Measurements from ENCODE around the gene C5orf52.
"Not testable (repeated sequence)": the region's sequence is repeated elsewhere in the genome, so short reads cannot be mapped to it uniquely, and the experiment has no call there.

Gene C5orf52

DNA sequence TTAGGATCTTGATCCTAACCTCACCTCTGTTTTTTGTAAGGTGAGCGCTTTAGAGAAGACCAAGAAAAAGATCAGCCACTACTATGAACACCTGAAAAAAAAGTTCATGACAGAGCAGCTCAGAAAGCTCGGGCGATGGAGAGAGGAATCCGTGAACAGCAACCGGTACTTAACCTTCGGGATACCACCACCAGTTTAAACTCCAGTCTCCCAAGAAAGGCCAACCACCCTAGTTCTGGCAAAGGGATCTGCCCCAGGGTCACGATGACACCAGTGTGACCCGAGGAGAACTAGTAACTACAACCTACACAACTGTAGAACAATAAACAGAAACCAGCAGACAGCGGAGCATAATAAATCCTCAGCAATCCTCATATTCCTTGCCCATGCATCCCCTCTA lies 8.5 kb downstream of the C5orf52 start:
- DNase-seq: no peak

DNA sequence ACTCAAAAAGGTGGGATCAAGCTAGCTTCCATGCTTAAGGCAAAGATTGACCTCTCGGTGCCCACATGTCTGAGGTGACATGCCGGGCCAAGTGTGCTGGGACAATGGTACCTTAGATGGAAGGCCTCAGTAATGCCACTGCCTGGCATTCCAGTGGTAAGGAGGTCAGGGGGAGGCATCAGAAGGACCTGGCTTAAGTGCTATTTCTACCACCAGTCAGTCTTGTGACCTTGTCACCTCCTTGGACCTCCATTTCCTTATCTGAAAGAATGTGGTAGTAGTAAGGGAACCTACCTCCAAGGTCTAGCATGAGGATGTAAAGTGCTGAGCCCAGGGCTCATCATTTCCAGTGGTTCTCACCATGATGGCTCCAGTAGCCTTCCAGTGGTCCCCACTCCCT lies 8.9 kb downstream of the C5orf52 start:
- no peak for DNase-seq

DNA sequence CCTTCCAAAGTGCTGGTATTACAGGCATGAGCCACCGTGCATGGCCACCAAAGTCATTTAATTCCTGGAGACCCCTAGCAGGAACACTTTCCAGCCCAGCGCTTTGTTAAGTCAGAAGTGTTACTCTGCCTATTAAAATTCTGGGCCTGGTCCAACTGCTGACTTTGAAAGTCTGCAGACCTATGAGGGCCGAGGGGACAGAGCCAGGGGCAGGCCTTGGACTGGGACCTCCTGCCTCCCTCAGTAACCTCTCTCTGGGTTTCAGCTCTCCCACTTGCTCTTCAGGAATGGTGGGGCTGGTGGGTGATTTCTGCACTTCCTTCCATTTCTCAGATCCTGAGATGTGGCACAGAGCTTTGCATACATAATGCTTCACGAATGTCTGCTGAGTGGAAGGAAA lies 9.7 kb downstream of the C5orf52 start:
- DNase-seq: no peak

DNA sequence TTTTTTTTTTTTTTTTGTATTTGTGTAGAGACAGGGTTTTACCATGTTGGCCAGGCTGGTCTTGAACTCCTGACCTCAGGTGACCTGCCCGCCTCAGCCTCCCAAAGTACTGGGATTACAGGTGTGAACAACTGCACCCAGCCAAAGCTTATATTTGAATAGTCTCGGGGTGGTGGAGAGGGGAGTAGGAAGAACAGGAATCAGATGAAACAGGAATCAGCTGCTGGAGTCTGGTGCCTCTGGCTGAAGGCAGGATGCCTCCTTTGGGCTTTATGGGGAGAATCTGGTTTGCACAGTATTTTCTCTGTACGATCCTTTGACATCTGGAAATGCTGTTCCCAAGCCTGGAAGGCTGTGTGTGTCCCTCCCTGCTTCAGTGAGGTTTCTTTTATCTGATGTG lies 10.9 kb downstream of the C5orf52 start:
- DNase-seq: no peak

DNA sequence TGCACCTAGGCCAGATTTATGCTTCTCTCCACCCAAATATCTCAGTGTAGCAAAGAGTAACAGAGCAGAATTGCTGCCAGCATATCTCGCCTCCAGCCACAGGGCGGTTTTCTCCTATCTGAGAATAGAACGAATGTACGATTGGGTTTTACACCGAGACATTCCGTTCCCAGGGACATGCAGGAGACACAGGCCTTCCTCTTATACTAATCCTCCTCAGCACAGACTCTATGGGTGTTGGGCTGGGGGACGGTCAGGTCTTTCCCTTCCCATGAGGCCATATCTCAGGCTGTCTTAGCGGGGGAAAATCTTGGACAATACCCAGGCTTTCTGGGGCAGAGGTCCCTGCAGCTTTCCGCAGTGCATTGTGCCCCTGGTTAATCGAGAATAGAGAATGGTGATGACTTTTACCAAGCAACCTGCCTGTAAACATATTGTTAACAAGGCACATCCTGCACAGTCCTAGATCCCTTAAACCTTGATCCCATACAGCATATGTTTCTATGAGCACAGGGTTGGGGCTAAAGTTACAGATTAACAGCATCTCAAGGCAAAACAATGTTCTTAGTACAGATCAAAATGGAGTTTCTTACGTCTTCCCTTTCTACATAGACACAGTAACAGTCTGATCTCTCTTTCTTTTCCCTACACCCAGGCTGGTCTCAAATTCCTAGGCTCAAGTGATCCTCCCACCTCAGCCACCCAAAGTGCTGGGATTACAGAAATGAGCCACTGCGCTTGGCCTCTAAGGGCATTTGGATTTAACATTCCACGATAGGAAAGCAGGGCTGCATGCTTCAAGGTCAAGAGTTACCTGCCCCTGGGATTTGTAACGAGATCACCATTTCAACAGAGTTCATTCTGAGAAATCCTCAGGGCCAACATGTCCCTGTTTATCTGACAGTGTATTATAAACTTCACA lies 15.2 kb downstream of the C5orf52 start:
- not testable (repeated sequence) for DNase-seq

DNA sequence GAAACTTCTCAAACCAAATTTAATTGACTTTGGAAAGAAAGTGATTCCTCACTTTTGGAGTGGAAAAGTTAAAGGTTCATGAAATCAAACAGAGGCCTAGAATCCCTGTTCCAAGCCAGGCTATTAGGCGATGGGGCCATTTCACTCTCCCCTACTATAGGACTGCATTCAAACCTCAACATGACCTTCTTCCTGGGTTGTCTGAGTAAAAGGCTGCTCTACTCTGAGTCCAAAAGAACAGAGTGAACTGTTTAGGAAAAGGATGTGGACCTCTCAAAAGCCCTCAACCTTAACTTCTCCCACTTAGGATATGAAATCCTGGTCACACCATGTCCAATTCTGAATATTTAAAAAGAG lies 15.8 kb downstream of the C5orf52 start:
- DNase-seq: no peak

DNA sequence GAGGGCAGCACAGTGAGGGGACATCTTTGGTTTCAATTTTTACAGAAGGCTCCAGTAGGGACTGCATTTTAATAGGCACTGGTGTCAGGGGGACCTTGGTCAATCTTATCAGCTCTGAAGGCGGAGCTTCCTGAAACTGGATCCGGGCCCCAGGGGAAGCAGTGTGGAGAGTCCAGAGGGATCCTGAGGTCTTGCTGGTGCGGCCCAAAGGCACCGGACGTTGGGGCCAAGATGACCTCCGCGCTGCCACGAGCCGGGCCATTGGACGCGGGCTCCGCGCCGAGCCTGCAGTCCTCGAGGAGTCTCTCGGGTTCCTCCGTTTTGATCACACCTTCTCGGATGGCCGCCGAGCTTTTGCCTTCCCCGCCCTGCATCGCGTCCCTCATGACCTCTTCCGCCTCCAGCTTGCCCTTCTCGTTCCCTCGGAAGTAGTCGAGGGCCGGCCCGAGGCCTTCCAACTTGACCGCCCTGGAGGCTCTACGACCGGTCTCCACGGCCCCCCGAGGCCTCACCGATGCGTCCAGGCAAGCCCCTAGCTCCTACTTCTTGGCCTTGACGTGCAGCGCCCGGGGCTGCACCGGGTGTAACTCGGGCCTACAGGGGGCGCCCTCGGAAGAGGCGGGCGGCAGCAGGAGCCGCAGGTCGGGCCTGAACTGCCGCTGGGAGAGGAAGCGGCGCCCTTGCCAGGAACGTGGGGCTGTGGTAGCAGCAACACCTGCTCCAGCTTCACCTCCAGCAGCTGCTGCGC lies 18.8 kb downstream of the C5orf52 start:
- DNase-seq: no peak

DNA sequence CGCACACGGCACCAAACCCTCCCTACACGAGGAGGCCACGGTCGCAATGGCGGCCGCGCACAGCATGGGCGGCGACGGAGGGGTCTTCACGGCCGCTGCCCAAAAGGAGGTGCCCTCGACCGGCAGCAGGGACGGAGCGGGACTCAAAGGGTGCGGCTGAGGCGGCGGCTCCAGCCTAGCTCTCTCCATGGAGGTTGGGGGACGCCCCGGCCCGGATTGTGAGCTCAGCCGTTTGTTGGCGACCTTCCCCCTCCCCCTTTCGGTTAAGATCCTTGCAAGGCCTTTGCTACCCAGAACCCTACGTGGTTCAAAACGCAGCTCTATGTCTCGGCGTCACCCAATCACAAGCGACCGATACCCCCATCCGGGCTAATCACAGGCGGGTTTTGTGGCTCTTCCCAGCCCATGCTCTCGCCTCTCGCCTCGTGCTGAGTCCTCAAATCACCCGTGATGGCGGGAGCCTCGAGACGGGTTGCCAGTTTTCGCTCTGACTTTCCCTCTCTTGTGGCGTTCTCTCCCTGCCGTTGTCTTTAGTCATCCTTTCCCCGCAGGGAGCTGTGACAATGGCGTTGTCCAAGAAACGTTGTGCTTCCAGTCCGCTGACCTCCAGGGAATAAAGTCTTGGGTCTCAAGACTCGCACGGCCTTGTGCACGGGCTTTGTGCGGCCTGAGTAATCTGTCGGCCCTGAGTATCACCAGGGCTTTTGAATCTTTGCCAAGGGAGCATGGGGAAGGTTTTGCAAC lies 19.5 kb downstream of the C5orf52 start:
- DNase-seq: no peak

DNA sequence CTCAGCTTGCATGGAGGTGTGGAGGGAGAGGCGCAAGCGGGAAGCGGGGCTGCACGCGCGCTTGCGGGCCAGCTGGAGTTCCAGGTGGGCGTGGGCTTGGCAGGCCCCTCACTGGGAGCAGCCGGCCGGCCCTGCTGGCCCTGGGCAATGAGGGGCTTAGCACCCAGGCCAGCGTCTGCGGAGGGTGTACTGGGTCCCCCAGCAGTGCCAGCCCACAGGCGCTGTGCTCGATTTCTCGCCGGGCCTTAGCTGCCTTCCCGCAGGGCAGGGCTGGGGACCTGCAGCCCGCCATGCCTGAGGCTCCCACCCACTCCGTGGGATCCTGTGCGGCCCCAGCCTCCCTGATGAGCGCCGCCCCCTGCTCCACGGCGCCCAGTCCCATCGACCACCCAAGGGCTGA lies 22.5 kb downstream of the C5orf52 start:
- DNase-seq: not testable (repeated sequence)

DNA sequence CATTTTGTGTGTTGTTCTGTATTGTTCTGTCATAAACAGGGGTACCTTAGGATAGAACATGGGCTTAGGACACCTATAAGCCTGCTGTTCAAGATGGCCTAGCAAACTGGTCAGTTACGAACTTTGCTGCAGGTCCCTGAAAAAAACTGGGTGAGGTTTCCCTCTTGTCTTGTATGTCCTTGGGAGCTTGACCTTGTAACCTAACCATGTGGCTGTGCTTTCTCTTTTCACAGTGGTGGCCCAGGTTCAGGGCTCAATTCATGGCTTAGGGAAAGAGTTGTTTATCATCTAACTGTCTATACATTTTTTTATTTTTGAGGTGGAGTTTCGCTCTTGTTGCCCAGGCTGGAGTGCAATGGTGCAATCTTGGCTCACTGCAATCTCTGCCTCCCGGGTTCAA lies 24.8 kb downstream of the C5orf52 start:
- DNase-seq: not testable (repeated sequence)

DNA sequence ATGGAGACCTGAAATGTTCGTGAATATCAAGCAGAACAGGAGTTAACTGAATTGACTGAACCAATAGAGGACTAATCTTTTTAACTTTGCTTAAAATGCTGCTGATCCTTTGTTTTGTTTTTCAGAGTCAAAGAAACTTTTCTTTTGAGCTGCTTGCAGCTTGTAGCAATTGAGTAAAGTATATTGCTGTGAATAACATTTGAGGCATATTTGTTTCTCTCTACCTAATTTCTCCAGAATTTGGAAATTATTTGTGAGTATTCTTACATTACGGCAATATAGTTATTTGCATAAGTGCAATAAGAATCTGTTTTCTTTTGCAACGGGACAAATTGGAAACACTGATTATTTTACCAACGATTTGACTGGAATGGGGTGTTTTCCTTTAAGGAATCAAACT lies 27.3 kb downstream of the C5orf52 start:
- not testable (repeated sequence) for DNase-seq

DNA sequence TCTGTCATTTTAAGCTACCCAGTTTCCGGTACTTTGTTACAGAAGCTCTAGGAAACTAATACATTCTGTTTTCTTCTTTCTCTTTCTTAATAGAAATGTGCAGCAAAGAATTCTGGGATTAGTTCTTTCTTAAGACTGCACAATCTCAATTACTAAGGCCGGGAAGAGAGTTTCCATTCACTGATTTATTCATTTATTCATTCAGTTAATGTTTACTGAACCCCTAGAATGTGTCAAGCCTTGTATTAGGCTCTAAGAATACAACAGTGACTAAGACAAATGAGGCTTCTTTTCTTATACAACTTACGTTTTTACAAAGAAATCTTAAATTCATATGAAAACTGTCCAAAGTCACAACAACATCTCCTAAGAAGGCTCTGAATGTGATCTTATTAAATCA lies 32.4 kb downstream of the C5orf52 start:
- DNase-seq: no peak

DNA sequence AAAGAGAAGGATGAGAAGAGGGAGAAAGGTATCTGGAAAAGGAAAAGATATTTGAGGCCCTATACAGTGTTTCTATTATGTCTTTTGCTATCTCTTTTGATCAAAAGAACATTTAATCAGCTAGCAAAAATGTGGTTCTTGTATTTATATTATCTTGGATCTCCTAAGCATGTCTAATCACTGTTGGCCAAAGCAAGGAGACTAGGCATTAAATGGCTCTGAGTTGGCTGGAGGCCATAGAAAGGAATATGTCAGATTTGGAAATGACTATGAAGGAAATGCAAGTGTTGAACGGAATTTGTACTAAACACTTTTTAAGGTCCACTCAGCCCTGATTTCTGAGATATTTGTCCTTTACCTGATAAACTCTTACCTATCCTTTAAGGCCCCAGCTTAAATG lies 37.5 kb downstream of the C5orf52 start:
- DNase-seq: no peak

DNA sequence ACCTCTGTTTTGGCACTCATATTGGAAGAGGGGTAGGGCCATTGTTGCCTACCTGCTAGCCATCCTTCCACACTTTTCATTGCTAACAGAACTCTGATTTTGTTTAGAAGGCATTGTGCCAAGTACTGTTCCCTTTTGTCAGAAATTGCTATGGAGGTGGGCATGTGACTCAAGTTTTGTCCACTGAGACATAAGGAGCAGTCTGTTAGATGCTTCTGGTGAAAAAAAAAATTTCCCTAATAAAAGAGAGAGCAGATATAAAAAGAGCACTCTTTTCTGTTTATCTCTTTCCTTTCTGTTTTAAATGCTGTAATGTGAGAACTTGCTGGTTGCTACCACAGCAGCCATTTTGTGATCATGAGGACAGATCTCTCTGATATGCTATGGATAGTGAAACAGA lies 38.0 kb downstream of the C5orf52 start:
- no peak for DNase-seq

DNA sequence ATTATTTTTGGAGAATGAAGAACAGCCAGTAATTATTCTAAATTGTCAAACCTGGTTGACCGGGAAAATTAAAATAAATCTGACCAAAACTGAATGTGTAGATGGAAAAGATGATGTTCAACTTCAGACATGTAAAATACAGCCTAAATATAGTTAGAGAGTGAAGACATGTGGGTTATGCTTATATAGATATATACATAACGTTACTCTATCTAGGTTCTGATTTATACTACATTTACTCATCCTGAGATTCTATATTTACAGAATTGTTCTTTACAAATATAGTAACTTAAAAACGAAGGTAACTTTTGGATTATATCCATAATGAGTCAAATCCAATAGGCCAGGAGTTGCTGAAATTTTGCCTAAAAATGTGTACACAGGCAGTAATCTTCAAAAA lies 39.1 kb downstream of the C5orf52 start:
- DNase-seq: no peak

DNA sequence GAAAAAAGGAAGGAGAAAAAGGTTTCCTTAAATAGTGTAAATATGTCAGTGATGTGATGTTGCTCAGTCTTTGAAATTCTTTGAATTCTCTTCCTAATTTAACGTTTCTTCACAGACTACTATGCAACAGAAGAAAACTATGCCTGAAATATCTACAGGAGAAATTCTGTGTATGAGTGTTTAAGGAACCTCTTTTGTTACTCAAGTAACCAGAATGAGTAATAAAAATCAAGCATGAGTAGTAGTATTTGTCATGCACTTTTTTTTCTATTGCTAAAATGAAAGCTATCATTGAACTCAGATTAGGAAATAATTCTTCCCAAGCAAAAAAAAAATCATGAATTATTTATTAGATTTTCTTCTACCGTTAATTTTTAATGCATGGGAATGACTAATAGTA lies 39.5 kb downstream of the C5orf52 start:
- no peak for DNase-seq

DNA sequence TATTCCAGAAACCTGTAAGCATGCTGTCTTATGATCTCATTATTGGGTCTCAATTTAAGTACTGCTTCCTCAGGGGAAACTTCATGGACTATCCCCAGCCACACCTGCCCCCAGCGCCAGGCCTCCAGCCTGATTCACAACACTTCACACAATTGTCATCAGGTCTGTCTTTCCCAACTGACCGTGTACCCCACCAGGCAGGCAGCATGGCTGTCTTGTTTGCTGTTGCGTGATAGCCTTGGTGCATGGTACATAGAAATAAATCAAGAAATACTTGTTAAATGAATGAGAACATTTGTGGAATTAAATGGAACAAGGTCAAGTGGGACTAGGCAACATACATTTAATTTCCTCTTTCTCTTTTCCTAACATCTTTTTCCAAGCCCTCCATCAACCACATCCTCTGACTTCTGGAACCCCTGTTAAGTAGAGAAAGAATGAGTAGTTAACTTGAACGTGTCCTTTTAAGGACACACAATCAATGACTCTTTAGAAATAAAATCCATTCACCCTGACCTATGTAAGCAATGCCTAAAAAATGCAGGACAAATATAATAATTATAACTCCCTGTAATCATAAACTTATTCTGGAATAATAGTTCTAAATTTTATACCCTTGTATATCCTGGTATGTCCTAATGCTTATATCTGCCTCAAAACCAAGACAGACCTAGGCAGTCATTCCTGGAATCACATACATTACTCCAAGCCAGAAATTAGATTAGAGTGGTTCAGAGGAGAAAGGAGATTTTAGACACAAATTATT lies 42.7 kb downstream of the C5orf52 start:
- DNase-seq: no peak

DNA sequence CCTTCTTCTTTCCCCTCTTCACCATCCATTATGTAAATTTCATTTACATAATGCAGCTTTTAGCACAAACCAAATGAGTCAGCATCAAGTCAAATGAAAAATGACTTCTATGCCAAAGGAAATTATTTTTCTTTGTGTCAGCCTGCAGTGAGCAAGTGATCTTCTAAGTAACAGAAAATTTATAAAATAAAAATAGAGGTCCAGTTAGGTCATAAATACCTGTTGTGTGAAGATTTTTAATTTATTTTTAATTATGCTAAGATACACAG lies 43.2 kb downstream of the C5orf52 start:
- DNase-seq: no peak

DNA sequence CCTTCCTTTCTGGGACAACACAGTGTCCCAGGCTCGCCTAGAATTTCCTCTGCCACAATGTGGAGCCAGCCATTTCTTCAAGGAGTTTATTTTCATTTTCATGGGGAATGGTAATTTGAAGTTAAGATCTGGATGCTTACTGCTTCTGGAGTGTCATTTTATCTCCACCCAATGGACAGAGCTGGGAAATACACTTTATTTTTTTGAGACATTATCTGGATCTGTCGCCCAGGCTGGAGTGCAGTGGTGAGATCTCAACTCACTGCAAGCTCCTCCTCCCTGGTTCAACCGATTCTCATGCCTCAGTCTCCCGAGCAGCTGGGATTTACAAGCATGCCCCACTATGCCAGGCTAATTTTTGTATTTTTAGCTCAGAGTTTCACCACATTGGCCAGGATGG lies 47.2 kb downstream of the C5orf52 start:
- peak; percentile 36 for DNase-seq

DNA sequence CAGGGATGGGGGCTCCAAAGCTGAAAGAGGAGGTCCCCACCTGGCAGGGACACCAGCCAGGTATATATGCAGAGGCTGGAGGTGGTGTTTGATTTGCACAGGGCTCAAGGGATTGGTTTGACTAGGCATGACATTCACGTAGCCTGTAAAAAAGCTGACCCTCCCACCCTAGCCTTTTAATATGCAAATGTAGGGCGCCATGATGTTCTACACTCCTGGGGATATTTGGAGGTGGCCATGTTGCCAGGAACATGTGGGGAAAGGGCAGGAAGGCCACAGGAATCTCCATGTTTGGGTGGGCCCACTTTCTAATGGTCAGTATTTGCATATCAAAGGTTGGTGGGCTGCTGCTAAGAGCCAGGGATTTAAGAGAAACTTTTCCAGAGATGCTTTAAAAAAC lies 47.9 kb downstream of the C5orf52 start:
- DNase-seq: no peak

DNA sequence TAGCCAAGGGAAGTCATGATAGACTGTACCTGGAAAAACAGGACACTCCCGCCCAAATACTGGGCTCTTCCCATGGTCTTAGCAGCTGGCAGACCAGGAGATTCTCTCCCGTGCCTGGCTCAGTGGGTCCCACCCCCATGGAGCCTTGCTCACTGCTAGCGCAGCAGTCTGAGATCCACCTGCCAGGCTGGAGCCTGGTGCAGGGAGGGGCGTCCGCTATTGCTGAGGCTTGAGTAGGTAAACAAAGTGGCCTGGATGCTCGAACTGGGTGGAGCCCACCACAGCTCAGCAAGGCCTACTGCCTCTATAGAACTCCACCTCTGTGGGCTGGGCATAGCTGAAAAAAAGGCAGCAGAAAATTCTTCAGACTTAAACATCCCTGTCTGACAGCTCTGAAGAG lies 49.8 kb downstream of the C5orf52 start:
- DNase-seq: no peak

DNA sequence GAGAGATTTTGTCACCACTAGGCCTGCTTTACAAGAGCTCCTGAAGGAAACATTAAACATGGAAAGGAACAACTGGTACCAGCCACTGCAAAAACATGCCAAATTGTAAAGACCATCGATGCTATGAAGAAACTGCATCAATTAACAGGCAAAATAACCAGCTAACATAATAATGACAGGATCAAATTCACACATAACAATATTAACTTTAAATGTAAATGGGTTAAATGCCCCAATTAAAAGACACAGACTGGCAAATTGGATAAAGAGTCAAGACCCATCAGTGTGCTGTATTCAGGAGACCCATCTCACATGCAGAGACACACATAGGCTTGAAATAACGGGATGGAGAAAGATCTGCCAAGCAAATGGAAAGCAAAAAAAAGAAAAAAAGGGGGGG lies 51.6 kb downstream of the C5orf52 start:
- DNase-seq: not testable (repeated sequence)

DNA sequence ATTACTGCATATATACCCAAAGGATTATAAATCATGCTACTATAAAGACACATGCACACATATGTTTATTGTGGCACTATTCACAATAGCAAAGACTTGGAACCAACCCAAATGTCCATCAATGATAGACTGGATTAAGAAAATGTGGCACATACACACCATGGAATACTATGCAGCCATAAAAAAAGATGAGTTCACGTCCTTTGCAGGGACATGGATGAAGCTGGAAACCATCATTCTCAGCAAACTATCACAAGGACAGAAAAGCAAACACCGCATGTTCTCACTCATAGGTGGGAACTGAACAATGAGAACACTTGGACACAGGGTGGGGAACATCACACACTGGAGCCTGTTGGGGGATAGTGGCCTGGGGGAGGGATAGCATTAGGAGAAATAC lies 55.3 kb downstream of the C5orf52 start:
- DNase-seq: not testable (repeated sequence)

All from right kidney (tissue), 1 donor.